Measurements from ENCODE around the gene EBF3. TPM values are rescaled to one million over a fixed set of nuclear protein-coding genes. Genes with fewer than 3 reads are reported as not detected.

EBF3 gene
- total and polyA plus RNA-seq, 7 donors = 1.2 to 8.9 (median 4.5) TPM; not detected in 1

- no peak overlapping the region for H3K4me3 ChIP-seq
- no peaks in the 10 kb centered on the region for H3K36me3 ChIP-seq
- no peak overlapping the region for H3K27ac ChIP-seq
- 79 to 87% methylated on average over 12 of the region's 12 CpGs for WGBS, 2 donors
- intact Hi-C loops (cut with DNase I) = no loop called here
- no peak for TF ChIP-seq POLR2A (IDR thresholded peaks at IDR 0.05)
- no peak for TF ChIP-seq CTCF (IDR thresholded peaks at IDR 0.05)
- TF ChIP-seq EP300 (IDR thresholded peaks at IDR 0.05) = no peak
- no peak for TF ChIP-seq POLR2AphosphoS5 (IDR thresholded peaks at IDR 0.05)
- DNase-seq = no peak
- no peaks in the 10 kb centered on the region for H3K9me3 ChIP-seq
- no peaks in the 10 kb centered on the region for H3K4me1 ChIP-seq
- H3K27me3 ChIP-seq = no peaks in the 10 kb centered on the region
Measured at GRCh38 chr10:129845111-129845753, 118.8 kb downstream of the EBF3 start.

GRCh38 chr10:129844216-129844766, 119.8 kb downstream of the EBF3 start:
- intact Hi-C loops (cut with DNase I) = no loop called here
- no peaks in the 10 kb centered on the region for H3K27me3 ChIP-seq
- no peaks in the 10 kb centered on the region for H3K36me3 ChIP-seq
- TF ChIP-seq EP300 (IDR thresholded peaks at IDR 0.05) (no peak), CTCF (IDR thresholded peaks at IDR 0.05) (no peak), POLR2A (IDR thresholded peaks at IDR 0.05) (no peak), POLR2AphosphoS5 (IDR thresholded peaks at IDR 0.05) (no peak)
- no peak overlapping the region for H3K27ac ChIP-seq
- DNase-seq = no peak
- no peaks in the 10 kb centered on the region for H3K4me1 ChIP-seq
- H3K4me3 ChIP-seq = no peak overlapping the region
- 92 to 93% methylated on average over 12 of the region's 12 CpGs for WGBS, 2 donors
- H3K9me3 ChIP-seq = no peaks in the 10 kb centered on the region

GRCh38 chr10:129843702-129844101, 120.4 kb downstream of the EBF3 start:
- no peak for DNase-seq
- Histone ChIP-seq H3K27ac (no peak overlapping the region), H3K27me3 (no peaks in the 10 kb centered on the region), H3K36me3 (no peaks in the 10 kb centered on the region), H3K4me1 (no peaks in the 10 kb centered on the region), H3K4me3 (no peak overlapping the region), H3K9me3 (no peaks in the 10 kb centered on the region)
- TF ChIP-seq EP300 (IDR thresholded peaks at IDR 0.05) = no peak
- TF ChIP-seq POLR2A (IDR thresholded peaks at IDR 0.05) = no peak
- no peak for TF ChIP-seq CTCF (IDR thresholded peaks at IDR 0.05)
- no peak for TF ChIP-seq POLR2AphosphoS5 (IDR thresholded peaks at IDR 0.05)
- WGBS, 2 donors = 86 to 89% methylated on average over 12 of the region's 12 CpGs
- intact Hi-C loops (cut with DNase I) = no loop called here

GRCh38 chr10:129843131-129843541, 120.9 kb downstream of the EBF3 start:
- DNase-seq = no peak
- Histone ChIP-seq H3K4me1 (no peaks in the 10 kb centered on the region), H3K4me3 (no peak overlapping the region), H3K36me3 (no peaks in the 10 kb centered on the region), H3K27ac (no peak overlapping the region), H3K27me3 (no peaks in the 10 kb centered on the region), H3K9me3 (no peaks in the 10 kb centered on the region)
- 91 to 92% methylated on average over 22 of the region's 22 CpGs for WGBS, 2 donors
- intact Hi-C loops (cut with DNase I) = no loop called here
- TF ChIP-seq EP300 (IDR thresholded peaks at IDR 0.05) = no peak
- TF ChIP-seq CTCF (IDR thresholded peaks at IDR 0.05) = no peak
- no peak for TF ChIP-seq POLR2AphosphoS5 (IDR thresholded peaks at IDR 0.05)
- TF ChIP-seq POLR2A (IDR thresholded peaks at IDR 0.05) = no peak

Data from sigmoid colon (tissue), 7 donors.